ENCODE data around the gene RABGEF1.

DNA sequence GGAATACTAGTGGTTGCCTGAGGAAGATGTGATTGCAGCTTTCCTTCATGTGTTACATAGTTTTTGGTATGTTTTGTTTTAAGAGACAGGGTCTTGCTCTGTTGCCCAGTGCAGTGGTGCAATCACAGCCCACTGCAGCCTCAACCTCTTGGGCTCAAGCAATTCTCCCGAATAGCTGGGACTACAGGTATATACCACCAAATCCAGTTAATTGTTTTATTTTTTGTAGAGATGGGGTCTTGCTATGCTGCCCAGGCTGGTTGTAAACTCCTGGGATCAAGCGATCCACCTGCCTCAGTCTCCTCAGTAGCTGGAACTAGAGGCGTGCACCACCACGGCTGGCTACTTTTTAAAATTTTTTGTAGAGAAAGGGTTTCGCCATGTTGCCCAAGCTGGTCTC, 101.4 kb downstream of the RABGEF1 start:
- no peak for TF ChIP-seq POLR2AphosphoS5 (IDR thresholded peaks at IDR 0.05; ENCODE audit: low read depth, low read length)
- TF ChIP-seq TAF1 (IDR thresholded peaks at IDR 0.05; ENCODE audit: borderline replicate concordance, low read depth, low read length): no peak
- TF ChIP-seq, protein P1, sequence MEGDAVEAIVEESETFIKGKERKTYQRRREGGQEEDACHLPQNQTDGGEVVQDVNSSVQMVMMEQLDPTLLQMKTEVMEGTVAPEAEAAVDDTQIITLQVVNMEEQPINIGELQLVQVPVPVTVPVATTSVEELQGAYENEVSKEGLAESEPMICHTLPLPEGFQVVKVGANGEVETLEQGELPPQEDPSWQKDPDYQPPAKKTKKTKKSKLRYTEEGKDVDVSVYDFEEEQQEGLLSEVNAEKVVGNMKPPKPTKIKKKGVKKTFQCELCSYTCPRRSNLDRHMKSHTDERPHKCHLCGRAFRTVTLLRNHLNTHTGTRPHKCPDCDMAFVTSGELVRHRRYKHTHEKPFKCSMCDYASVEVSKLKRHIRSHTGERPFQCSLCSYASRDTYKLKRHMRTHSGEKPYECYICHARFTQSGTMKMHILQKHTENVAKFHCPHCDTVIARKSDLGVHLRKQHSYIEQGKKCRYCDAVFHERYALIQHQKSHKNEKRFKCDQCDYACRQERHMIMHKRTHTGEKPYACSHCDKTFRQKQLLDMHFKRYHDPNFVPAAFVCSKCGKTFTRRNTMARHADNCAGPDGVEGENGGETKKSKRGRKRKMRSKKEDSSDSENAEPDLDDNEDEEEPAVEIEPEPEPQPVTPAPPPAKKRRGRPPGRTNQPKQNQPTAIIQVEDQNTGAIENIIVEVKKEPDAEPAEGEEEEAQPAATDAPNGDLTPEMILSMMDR (IDR thresholded peaks at IDR 0.05): no peak
- no peak for TF ChIP-seq ELF1 (IDR thresholded peaks at IDR 0.05)
- TF ChIP-seq, protein P2, sequence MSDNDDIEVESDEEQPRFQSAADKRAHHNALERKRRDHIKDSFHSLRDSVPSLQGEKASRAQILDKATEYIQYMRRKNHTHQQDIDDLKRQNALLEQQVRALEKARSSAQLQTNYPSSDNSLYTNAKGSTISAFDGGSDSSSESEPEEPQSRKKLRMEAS (IDR thresholded peaks at IDR 0.05; ENCODE audit: low read depth): no peak
- no peak for TF ChIP-seq SIN3A (IDR thresholded peaks at IDR 0.05; ENCODE audit: borderline replicate concordance, low read depth, low read length)
- TF ChIP-seq JUND (IDR thresholded peaks at IDR 0.05): no peak
- TF ChIP-seq RAD21 (IDR thresholded peaks at IDR 0.05; ENCODE audit: low read length): no peak
- no peak for TF ChIP-seq EP300 (IDR thresholded peaks at IDR 0.05; ENCODE audit: borderline replicate concordance in 1 of 2, low read depth in 1 of 2, low read length in 1 of 2)
- no peak for TF ChIP-seq GATA2 (CRISPR knock-in tag; IDR thresholded peaks at IDR 0.05)
- TF ChIP-seq NRF1 (IDR thresholded peaks at IDR 0.05; ENCODE audit: low read depth, low read length): no peak
- TF ChIP-seq MEF2A (IDR thresholded peaks at IDR 0.05; ENCODE audit: borderline replicate concordance, low read depth): no peak
- no peak for TF ChIP-seq MXI1 (IDR thresholded peaks at IDR 0.05; ENCODE audit: low read depth, low read length)
